ENCODE measurements around the gene MSX1.

Gene MSX1

DNA sequence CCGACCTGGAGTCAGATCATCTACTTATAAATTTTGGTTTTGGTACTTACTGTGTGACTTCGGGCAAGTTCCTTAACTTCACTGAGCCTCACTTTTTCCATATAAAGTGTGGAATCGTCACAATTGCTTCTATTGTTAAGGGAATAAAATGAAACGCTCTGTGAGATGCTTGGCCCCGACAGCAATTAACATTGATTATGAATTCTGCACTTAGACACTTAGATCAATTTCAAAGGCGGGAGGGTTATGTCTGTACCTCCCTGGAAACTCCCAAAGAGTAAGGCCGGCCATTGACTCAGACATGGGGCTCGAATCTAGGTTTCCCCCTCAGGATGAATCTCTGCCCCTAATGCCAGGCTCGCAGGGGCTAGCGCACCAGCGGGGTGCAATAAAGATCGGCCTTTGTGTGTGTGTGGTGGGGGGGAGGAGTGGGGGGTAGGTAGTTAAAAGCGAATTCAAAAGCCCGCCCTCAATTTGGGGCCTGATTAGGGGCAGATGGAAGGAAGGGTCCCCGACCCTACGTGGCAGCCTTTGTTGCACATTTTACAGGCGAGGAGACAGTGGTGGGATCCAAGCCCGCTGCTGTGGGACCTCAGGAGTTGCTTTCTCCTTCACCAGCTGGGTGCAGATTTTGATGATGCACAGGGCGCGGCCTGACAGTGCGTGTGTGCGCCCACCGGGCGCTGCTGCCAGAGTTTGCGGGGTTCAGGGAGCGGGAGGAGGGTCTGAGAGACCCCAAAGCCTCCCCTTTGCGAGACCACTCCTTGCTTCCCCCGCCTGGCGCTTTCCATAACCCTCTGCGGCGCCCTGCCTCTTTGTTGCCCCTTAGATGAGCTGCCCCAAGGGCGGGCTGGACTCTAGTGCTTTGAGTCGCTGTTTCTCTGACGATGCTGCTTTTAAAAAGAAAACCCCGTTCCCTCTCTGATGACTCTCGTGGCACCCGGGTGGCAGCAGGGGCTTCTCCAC is 9.6 kb downstream of the MSX1 start:
- Histone ChIP-seq H2AFZ (ENCODE audit: low read depth, low read length) (no peak overlapping the region), H3K4me1 (ENCODE audit: insufficient read depth, low read length) (no peaks in the 10 kb centered on the region), H4K20me1 (ENCODE audit: insufficient read depth, low read length) (no peaks in the 10 kb centered on the region), H3K9me3 (ENCODE audit: insufficient read depth, low read length, severe bottlenecking) (no peaks in the 10 kb centered on the region), H3K4me2 (ENCODE audit: insufficient read depth, low read length) (no peak overlapping the region), H3K9ac (ENCODE audit: low read depth, low read length) (no peak overlapping the region), H3K36me3 (ENCODE audit: insufficient read depth, low read length) (no peaks in the 10 kb centered on the region), H3K4me3 (ENCODE audit: low read depth in 1 of 2, low read length in 2 of 2) (no peak overlapping the region), H3K79me2 (ENCODE audit: insufficient read depth, low read length) (no peaks in the 10 kb centered on the region), H3K27me3 (ENCODE audit: insufficient read depth, low read length, poor library complexity) (no peaks in the 10 kb centered on the region), H3K27ac (ENCODE audit: low read length) (no peak overlapping the region)
- no peak for TF ChIP-seq EZH2 (IDR thresholded peaks at IDR 0.05; ENCODE audit: borderline replicate concordance, low read depth, low read length, severe bottlenecking)
- no peak for ATAC-seq (ENCODE audit: insufficient read depth, low read depth)
- no peak for DNase-seq

- H3K4me2 ChIP-seq (ENCODE audit: insufficient read depth, low read length), result no peak overlapping the region
- no peak for DNase-seq
- no peak overlapping the region for H3K4me3 ChIP-seq (ENCODE audit: low read depth in 1 of 2, low read length in 2 of 2)
- no peak overlapping the region for H3K9ac ChIP-seq (ENCODE audit: low read depth, low read length)
- TF ChIP-seq, protein P1, sequence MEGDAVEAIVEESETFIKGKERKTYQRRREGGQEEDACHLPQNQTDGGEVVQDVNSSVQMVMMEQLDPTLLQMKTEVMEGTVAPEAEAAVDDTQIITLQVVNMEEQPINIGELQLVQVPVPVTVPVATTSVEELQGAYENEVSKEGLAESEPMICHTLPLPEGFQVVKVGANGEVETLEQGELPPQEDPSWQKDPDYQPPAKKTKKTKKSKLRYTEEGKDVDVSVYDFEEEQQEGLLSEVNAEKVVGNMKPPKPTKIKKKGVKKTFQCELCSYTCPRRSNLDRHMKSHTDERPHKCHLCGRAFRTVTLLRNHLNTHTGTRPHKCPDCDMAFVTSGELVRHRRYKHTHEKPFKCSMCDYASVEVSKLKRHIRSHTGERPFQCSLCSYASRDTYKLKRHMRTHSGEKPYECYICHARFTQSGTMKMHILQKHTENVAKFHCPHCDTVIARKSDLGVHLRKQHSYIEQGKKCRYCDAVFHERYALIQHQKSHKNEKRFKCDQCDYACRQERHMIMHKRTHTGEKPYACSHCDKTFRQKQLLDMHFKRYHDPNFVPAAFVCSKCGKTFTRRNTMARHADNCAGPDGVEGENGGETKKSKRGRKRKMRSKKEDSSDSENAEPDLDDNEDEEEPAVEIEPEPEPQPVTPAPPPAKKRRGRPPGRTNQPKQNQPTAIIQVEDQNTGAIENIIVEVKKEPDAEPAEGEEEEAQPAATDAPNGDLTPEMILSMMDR (IDR thresholded peaks at IDR 0.05; ENCODE audit: borderline replicate concordance, extremely low read depth, low read length, poor library complexity, severe bottlenecking), result no peak
- H3K27me3 ChIP-seq (ENCODE audit: insufficient read depth, low read length, poor library complexity), result no peaks in the 10 kb centered on the region
- no peaks in the 10 kb centered on the region for H3K36me3 ChIP-seq (ENCODE audit: insufficient read depth, low read length)
- no peak overlapping the region for H3K27ac ChIP-seq (ENCODE audit: low read length)
- no peak for ATAC-seq (ENCODE audit: insufficient read depth, low read depth)
- H3K9me3 ChIP-seq (ENCODE audit: insufficient read depth, low read length, severe bottlenecking), result no peaks in the 10 kb centered on the region
- H3K79me2 ChIP-seq (ENCODE audit: insufficient read depth, low read length), result no peaks in the 10 kb centered on the region
- H3K4me1 ChIP-seq (ENCODE audit: insufficient read depth, low read length), result no peaks in the 10 kb centered on the region
- no peaks in the 10 kb centered on the region for H4K20me1 ChIP-seq (ENCODE audit: insufficient read depth, low read length)
- H2AFZ ChIP-seq (ENCODE audit: low read depth, low read length), result no peak overlapping the region
Measured at GRCh38 chr4:4869731-4870571, 10.5 kb downstream of the MSX1 start.

GRCh38 chr4:4870576-4871241 is 11.2 kb downstream of the MSX1 start:
- H3K27me3 ChIP-seq (ENCODE audit: insufficient read depth, low read length, poor library complexity), result no peaks in the 10 kb centered on the region
- no peak overlapping the region for H3K4me2 ChIP-seq (ENCODE audit: insufficient read depth, low read length)

More at GRCh38 chr4:4870576-4871241, 11.2 kb downstream of the MSX1 start:
- no peak for DNase-seq
- no peak overlapping the region for H3K4me3 ChIP-seq (ENCODE audit: low read depth in 1 of 2, low read length in 2 of 2)
- H3K36me3 ChIP-seq (ENCODE audit: insufficient read depth, low read length), result no peaks in the 10 kb centered on the region
- no peaks in the 10 kb centered on the region for H3K9me3 ChIP-seq (ENCODE audit: insufficient read depth, low read length, severe bottlenecking)
- H3K27ac ChIP-seq (ENCODE audit: low read length), result no peak overlapping the region
- no peak overlapping the region for H3K9ac ChIP-seq (ENCODE audit: low read depth, low read length)
- H4K20me1 ChIP-seq (ENCODE audit: insufficient read depth, low read length), result no peaks in the 10 kb centered on the region
- no peaks in the 10 kb centered on the region for H3K4me1 ChIP-seq (ENCODE audit: insufficient read depth, low read length)
- no peak overlapping the region for H2AFZ ChIP-seq (ENCODE audit: low read depth, low read length)
- no peak for TF ChIP-seq EZH2 (IDR thresholded peaks at IDR 0.05; ENCODE audit: borderline replicate concordance, low read depth, low read length, severe bottlenecking)
- TF ChIP-seq, protein P1 (IDR thresholded peaks at IDR 0.05; ENCODE audit: borderline replicate concordance, extremely low read depth, low read length, poor library complexity, severe bottlenecking), result no peak
- no peak for ATAC-seq (ENCODE audit: insufficient read depth, low read depth)
- H3K79me2 ChIP-seq (ENCODE audit: insufficient read depth, low read length), result no peaks in the 10 kb centered on the region
